GM20000 (cell line): Measurements from ENCODE around the gene LRRC58.

Source experiments
- DNase-seq: peaks from one replicate; pipeline ENCODE4 v3.0.0; 2012; ENCODE audit warnings: low spot score
- TF ChIP-seq, protein P1 (sequence below): IDR thresholded peaks from 2 replicates; pipeline ENCODE4 v1.5.1; 2012; ENCODE audit warnings: mild to moderate bottlenecking, control low read depth; ENCODE audit errors: extremely low read depth, missing control alignments

LRRC58 gene

GRCh38 chr3:120286465-120286864, 62.7 kb downstream of the LRRC58 start:
- TF ChIP-seq, protein P1, sequence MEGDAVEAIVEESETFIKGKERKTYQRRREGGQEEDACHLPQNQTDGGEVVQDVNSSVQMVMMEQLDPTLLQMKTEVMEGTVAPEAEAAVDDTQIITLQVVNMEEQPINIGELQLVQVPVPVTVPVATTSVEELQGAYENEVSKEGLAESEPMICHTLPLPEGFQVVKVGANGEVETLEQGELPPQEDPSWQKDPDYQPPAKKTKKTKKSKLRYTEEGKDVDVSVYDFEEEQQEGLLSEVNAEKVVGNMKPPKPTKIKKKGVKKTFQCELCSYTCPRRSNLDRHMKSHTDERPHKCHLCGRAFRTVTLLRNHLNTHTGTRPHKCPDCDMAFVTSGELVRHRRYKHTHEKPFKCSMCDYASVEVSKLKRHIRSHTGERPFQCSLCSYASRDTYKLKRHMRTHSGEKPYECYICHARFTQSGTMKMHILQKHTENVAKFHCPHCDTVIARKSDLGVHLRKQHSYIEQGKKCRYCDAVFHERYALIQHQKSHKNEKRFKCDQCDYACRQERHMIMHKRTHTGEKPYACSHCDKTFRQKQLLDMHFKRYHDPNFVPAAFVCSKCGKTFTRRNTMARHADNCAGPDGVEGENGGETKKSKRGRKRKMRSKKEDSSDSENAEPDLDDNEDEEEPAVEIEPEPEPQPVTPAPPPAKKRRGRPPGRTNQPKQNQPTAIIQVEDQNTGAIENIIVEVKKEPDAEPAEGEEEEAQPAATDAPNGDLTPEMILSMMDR = no peak
- DNase-seq = no peak

DNA sequence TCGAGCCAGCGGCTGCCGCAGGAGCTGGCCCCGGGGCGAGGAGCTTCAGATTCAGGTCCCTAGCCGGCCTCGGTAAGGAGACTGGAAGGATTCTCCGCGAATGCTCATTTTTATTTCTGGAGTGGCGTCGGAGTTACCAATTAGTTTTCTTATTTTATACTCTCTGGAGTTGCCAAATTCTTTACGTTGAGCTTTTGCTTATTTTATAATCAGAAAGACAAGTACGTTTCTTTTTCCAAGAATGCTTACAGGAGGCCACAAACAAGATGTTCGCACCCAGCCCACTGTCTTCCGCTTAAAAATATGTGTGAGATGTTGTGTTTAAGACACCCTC, 63.7 kb downstream of the LRRC58 start:
- TF ChIP-seq, protein P1 = no peak
- no peak for DNase-seq

DNA sequence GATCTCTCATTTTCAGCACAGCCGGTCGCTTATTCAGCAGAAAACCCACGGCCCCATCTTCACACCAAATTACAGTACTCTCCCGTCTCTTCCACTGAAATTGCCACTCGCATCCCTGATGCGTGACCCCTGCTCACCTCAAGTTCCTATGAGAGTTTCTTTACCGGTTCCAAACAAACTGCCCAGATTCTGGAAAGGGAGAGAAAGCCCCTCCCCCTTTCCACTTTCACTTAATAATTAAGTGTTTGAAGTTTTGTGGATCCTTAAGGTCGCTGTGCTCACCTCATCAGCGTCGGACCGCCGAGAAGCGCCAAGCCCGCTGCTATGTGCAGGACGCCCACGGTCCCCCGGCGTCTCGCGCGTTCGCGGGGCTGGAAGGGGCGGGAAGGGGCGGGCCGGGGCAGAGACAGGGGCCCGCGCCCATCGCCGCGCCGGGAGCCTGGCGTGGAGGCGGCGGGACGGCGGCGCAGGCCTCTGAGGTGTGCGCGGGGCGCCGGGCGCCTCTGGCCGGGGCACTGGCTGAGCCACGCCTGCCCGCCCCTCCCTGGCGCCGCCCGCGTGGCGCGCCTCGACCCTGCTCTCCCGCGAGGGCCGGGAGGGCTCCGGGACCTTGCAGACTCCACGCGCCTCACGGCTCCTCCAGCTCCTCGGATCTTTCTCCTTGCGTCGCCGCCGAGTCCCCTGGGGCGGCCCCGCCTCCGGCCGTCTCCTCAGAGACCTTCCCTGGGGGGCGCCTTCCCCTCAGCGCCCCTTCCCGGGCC, 64.2 kb downstream of the LRRC58 start, which contains the start of gene GPR156:
GPR156 (minus strand) TSS at position 476 of the 761 bp plus-strand sequence. CDS start 41,124 bp downstream, outside the sequence.
- TF ChIP-seq, protein P1 = no peak

GRCh38 chr3:120281261-120281660, 67.9 kb downstream of the LRRC58 start:
- TF ChIP-seq, protein P1 = no peak
- no peak for DNase-seq

More for the DNA sequence above, 64.2 kb downstream of the LRRC58 start, which contains the start of gene GPR156:
- DNase-seq = peak; percentile 62

GRCh38 chr3:120280566-120280965, 68.6 kb downstream of the LRRC58 start:
- TF ChIP-seq, protein P1 = no peak
- DNase-seq = peak; percentile 41

DNA sequence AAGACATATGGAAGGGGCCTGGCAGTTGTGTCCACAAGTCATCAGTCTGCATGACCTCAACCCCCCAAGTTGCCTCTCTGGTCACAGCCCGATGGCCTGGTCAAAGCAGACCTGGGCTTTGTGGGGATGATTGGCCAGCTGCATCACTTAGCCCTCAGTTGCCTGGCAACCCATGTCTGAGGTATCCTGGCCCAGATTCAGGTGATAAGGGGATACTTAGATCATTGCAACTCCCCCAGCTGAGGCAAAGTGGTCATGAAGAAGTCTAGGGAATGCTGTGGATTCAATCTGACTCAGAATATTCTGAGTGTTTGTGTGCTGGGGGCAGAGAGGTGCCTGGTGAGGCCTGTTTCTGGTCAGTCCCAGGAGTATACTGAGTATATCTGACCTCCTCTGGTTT, 69.1 kb downstream of the LRRC58 start:
- no peak for DNase-seq
- TF ChIP-seq, protein P1 = no peak

DNA sequence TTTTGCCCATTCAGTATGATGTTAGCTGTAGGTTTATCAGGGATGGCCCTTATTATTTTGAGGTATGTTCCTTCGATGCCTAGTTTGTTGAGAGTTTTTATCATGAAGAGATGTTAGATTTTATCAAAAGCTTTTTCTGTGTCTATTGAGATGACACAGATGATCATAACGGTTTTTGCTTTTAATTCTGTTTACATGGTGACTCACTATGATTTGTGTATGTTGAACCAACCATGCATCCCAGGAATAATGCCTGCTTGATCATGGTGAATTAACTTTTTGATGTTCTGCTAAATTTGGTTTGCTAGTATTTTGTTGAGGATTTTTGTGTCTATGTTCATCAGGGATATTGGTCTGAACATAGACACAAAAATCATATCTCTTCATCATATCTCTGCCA, 72.4 kb downstream of the LRRC58 start:
- TF ChIP-seq, protein P1 = no peak
- DNase-seq = no peak
